Fibroblast of mammary gland (primary cell): ENCODE measurements around the gene DST.

ENCODE experiments used
- DNase-seq: peaks from one replicate; pipeline ENCODE4 v3.0.0-alpha.2; 2010; ENCODE audit warnings: low read depth
- H3K4me3 ChIP-seq: 2 replicates; pipeline ENCODE4 v1.5.1; 2011; ENCODE audit warnings: low read depth, mild to moderate bottlenecking, low read length, moderate library complexity; ENCODE audit not compliant: control insufficient read depth
- TF ChIP-seq, protein P1 (sequence below): conservative IDR thresholded peaks from 2 replicates; pipeline ENCODE4 v1.5.1; 2011; ENCODE audit warnings: low read depth, low read length, inconsistent platforms; ENCODE audit not compliant: control insufficient read depth, insufficient read depth

The DST gene

DNA sequence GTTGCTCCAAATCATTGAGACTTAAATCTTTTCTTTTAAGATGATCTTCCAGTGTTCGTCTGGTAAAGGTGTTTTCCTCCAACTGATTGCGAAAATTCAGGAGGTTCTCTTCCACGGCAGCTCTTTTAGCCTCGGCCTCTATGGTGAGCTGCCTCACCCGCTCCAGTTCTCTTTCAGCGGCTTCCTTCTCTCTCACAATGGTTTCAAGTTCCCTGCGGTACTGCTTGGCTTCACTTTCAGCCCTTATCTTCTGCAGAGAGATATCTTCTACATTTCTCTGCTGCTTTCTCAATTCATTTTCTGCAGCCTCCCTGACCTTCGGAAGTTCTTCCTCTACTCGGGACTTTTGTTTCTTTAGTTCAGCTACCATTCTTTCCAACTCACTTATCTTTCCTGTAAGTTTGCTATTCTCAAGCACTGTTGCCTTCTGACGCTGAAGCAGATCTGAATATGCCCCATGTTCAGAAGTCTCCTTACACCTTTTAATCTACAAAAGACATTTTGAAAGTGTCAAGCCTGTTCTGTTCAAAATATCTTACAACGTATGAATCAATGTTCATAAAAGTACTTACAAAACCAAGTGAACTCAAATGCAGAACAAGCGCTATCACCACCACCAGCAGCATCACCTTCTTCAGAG, 22.3 kb downstream of the DST start:
- H3K4me3 ChIP-seq, result no peak overlapping the region
- no peak for DNase-seq
- TF ChIP-seq, protein P1, sequence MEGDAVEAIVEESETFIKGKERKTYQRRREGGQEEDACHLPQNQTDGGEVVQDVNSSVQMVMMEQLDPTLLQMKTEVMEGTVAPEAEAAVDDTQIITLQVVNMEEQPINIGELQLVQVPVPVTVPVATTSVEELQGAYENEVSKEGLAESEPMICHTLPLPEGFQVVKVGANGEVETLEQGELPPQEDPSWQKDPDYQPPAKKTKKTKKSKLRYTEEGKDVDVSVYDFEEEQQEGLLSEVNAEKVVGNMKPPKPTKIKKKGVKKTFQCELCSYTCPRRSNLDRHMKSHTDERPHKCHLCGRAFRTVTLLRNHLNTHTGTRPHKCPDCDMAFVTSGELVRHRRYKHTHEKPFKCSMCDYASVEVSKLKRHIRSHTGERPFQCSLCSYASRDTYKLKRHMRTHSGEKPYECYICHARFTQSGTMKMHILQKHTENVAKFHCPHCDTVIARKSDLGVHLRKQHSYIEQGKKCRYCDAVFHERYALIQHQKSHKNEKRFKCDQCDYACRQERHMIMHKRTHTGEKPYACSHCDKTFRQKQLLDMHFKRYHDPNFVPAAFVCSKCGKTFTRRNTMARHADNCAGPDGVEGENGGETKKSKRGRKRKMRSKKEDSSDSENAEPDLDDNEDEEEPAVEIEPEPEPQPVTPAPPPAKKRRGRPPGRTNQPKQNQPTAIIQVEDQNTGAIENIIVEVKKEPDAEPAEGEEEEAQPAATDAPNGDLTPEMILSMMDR, result no peak

DNA sequence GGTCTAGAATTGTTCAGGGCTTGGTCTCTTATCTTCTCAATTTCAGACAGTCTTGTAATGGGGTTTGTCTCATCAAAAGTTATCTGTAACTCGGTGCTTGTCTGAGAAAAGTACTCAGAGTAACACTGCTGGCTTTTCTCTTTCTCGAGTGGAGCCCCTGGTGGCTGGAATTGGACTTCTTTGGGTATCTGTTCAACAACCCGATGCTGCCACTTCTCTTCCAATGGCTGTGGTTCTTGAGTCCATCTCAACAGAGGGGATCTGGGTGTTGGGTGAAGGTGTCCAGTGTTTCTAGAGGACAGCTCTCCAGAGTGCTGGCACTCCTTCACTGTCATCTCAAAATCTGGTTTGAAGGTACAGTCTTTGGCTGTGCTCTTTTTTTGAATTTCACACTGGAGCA, 24.6 kb downstream of the DST start:
- TF ChIP-seq, protein P1, result peak; percentile 30

DNA sequence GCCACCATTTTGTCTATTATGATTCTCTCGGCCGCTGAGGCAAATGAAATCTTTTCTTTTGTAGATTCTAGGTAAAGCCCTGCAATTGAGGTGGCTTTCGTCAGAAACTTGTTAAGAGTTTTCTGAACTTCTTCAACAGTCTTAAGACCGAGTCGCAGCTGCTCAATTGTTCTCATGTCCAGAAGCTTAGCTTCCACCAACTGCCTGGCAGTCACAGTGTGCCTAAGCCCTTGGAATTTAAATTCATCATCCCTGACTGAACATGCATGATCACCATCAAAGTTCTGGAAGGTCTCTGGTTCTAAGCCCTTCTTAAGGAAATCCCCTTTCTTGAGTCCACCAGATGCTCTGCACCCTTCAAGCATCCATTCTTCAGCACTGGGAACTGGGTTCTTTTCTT, 25.7 kb downstream of the DST start:
- TF ChIP-seq, protein P1, result no peak
- no peak for DNase-seq
- no peak overlapping the region for H3K4me3 ChIP-seq

More for the DNA sequence above, 24.6 kb downstream of the DST start:
- DNase-seq, result no peak
- no peak overlapping the region for H3K4me3 ChIP-seq

DNA sequence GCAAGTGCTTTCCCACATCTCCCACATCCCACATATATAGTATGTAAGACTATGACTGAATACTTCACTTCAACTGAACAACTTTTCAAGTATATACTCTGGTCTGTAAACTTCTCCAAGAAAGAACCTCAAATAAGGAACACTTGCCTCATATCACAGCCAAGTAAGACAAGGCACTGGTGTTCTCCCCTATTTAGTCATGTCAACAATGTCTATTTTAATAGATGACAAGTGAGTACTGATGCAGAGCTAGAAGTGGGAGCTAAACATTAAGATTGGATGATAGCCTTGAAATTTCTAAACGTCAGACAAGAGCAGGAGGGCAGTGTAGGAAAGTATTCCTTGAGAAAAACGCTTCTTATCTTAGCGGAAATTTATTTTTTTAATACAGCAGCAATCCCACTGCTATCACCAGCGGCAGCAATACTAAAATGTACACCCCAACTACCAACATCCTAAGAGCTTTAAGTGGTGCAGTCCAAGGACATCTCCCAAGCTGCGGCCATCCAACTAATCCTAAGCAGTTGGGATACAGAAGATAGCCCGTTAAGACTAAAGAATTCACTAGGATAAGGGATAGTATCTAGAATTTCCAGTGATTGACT, 29.3 kb downstream of the DST start:
- H3K4me3 ChIP-seq, result no peak overlapping the region
- TF ChIP-seq, protein P1, result no peak
- DNase-seq, result no peak

DNA sequence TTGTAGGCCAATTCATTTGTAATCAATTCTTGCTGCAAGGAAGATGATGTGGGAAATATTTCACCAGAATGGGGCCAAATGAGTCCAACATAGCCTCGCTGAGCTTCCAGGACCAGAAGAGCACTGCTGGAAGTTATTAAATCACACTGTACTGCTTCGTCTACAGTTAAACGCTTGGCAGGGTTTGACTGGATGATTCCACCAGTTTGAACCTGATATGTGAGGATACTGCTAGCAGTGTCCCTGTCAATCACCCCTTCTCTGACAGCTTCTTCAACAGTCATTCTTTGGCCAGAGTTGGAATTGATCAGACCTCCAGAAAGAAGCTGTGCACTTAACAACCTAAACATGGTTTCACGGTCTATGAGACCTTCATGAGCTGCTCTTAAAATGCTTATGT, 34.4 kb downstream of the DST start:
- DNase-seq, result no peak
- no peak overlapping the region for H3K4me3 ChIP-seq
- TF ChIP-seq, protein P1, result no peak

DNA sequence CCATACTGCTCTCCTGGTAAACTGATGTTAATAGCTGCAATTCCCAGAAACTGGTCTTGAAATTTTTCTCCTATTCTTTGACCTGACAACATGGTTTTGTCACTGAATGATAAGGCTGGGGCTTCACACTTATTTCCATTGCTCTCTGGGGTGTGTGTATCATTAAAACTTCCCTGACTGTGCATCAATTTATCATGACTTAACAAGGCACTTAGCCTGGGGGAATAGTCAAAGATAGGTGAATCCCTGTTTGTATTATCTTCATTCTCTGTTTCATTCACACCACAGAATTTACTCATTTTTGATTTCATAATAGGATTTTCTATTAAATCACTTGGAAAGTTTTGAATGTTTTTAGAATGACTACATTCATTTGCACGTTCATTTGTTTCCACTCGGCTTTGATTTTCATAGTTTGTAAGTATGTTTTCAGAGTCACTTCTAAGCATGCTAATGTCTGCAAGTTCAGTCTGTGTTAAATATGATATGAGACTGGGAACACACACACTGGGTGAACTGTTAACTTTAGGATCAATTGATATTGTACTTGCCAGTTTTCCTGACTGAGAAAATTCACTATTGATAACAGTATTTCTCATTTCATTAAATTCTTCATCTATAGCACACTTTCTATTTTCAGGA, 35.5 kb downstream of the DST start:
- TF ChIP-seq, protein P1, result no peak

More for the DNA sequence above, 35.5 kb downstream of the DST start:
- DNase-seq, result no peak
- H3K4me3 ChIP-seq, result no peak overlapping the region
